GM12878 (cell line): ENCODE results near the gene PLAC8L1. TPM values are rescaled to one million over a fixed set of nuclear protein-coding genes. Genes with fewer than 3 reads are reported as not detected.

Experiments used
- ATAC-seq: fragments of 200-7000 bp; cut with Tn5 transposase; 3 replicates; pipeline ENCODE4 v1.9.1; 2020; ENCODE audit warnings: mild to moderate bottlenecking, moderate library complexity
- BruUV-seq: library from RNA; stranded (reverse); fragments of 400-500 nt; replicated peaks from 2 replicates; lab custom pipeline; 2021; lab: Mats Ljungman, UMichigan
- CTCF ChIA-PET: fragments of 300-600 bp; sonication (Branson Sonifier 250); formaldehyde crosslinking; extraction: SDS; loops from one replicate; lab custom pipeline; 2021; ENCODE audit warnings: inconsistent platforms; lab: Yijun Ruan, JAX
- POLR2A ChIA-PET: fragments of 350-600 bp; formaldehyde crosslinking; extraction: SDS; loops from one replicate; lab custom pipeline; 2021; ENCODE audit warnings: inconsistent platforms; lab: Charles Lee
- RAD21 ChIA-PET: fragments of 300-600 bp; sonication (Branson Sonifier 250); formaldehyde crosslinking; loops from one replicate; lab custom pipeline; 2023; ENCODE audit warnings: antibody characterized with exemption; ENCODE audit not compliant: unreplicated experiment; lab: Charles Lee
- SMC1A ChIA-PET: fragments of 300-600 bp; sonication (Branson Sonifier 250); formaldehyde crosslinking; loops from one replicate; lab custom pipeline; 2023; ENCODE audit not compliant: unreplicated experiment, uncharacterized antibody; lab: Charles Lee
- DNase-seq: peaks from one replicate; pipeline ENCODE4 v3.0.0-alpha.2; 2011; ENCODE audit warnings: low read depth, low spot score
- FAIRE-seq: peaks from 3 replicates; lab custom pipeline; 2011; peaks lifted over from hg19 to GRCh38; lab: Jason Lieb, UNC
- H2AFZ ChIP-seq: 2 replicates; pipeline ENCODE4 v1.6.0; 2011; ENCODE audit warnings: low read depth, low read length, control low read depth; ENCODE audit not compliant: control insufficient read depth
- H3K27ac ChIP-seq: 2 replicates; pipeline ENCODE4 v1.5.1; 2011; ENCODE audit warnings: control low read depth; ENCODE audit not compliant: control insufficient read depth, insufficient read depth
- H3K27me3 ChIP-seq, 2 experiments: replicated peaks in 1 of 2; 2 replicates each; pipeline versions ENCODE4 v1.6.0 to v1.6.1; 2011; ENCODE audit warnings: low read length in 1 of 2; ENCODE audit not compliant: control insufficient read depth in 2 of 2, insufficient read depth in 2 of 2
- H3K36me3 ChIP-seq, 2 experiments: 2 replicates each; pipeline ENCODE4 v1.5.1; 2011; ENCODE audit warnings: low read length in 1 of 2; ENCODE audit not compliant: control insufficient read depth in 2 of 2, insufficient read depth in 2 of 2
- H3K4me1 ChIP-seq: 2 replicates; pipeline ENCODE4 v1.6.1; 2011; ENCODE audit warnings: mild to moderate bottlenecking, low read length, moderate library complexity, mixed read lengths; ENCODE audit not compliant: control insufficient read depth, insufficient read depth
- H3K4me2 ChIP-seq: 2 replicates; pipeline ENCODE4 v1.6.0; 2011; ENCODE audit warnings: control low read depth; ENCODE audit not compliant: control insufficient read depth, insufficient read depth
- H3K4me3 ChIP-seq: fragments of 200-600 bp; sonication (generic); 2 replicates; pipeline ENCODE4 v1.5.1; 2016
- H3K79me2 ChIP-seq: 2 replicates; pipeline ENCODE4 v1.6.0; 2011; ENCODE audit warnings: low read length; ENCODE audit not compliant: control insufficient read depth, insufficient read depth
- H3K9ac ChIP-seq: 2 replicates; pipeline ENCODE4 v1.8.0; 2011; ENCODE audit warnings: low read length, control low read depth, mixed read lengths; ENCODE audit not compliant: control insufficient read depth, insufficient read depth
- H3K9me3 ChIP-seq: replicated peaks from 3 replicates; pipeline ENCODE4 v1.5.1; 2011; ENCODE audit warnings: mild to moderate bottlenecking, low read length; ENCODE audit not compliant: control insufficient read depth, insufficient read depth
- H4K20me1 ChIP-seq: 2 replicates; pipeline ENCODE4 v1.6.0; 2011; ENCODE audit not compliant: control insufficient read depth, insufficient read depth
- ASH2L ChIP-seq: fragments of 300-600, 200-600 bp; sonication (generic); IDR thresholded peaks from 2 replicates; pipeline ENCODE4 v1.6.1; 2017; ENCODE audit warnings: low read depth, mild to moderate bottlenecking, borderline replicate concordance
- GABPA ChIP-seq: IDR thresholded peaks from 2 replicates; pipeline ENCODE4 v1.6.1; 2014; ENCODE audit warnings: antibody characterized with exemption, low read depth, mild to moderate bottlenecking, inconsistent platforms
- IKZF2 ChIP-seq, 2 experiments: fragments of 450-650 bp; IDR thresholded peaks; 2 replicates each; pipeline ENCODE4 v1.6.1; 2017; ENCODE audit warnings: mild to moderate bottlenecking in 2 of 2, moderate library complexity in 2 of 2
- NFIC ChIP-seq: IDR thresholded peaks from 2 replicates; pipeline ENCODE4 v1.6.1; 2012; ENCODE audit warnings: low read depth, mild to moderate bottlenecking, inconsistent platforms, low read length, moderate library complexity
- NR2C2 ChIP-seq: IDR thresholded peaks from 2 replicates; pipeline ENCODE4 v1.6.1; 2011; ENCODE audit warnings: borderline replicate concordance, low read depth; ENCODE audit not compliant: control insufficient read depth, insufficient read length
- RELA ChIP-seq: fragments of 450-650 bp; IDR thresholded peaks from 2 replicates; pipeline ENCODE4 v1.8.0; 2014; ENCODE audit warnings: borderline replicate concordance; ENCODE audit not compliant: partially characterized antibody
- SMAD5 ChIP-seq: IDR thresholded peaks from 2 replicates; pipeline ENCODE4 v1.6.1; 2016; ENCODE audit warnings: antibody characterized with exemption, low read depth
- WGBS: methylation state at CpG from one replicate; pipeline ENCODE4 v1.1.6; 2016; ENCODE audit warnings: low lambda C conversion rate; ENCODE audit not compliant: insufficient replicate concordance, insufficient coverage; ENCODE audit errors: missing lambda C conversion rate; 5-methylcytosine and 5-hydroxymethylcytosine counted together
- in situ Hi-C: fragments of 300-500 bp; cut with MboI; formaldehyde crosslinking; loops from 9 replicates; pipeline ENCODE4 v1.14.3; 2018; ENCODE audit warnings: mixed read lengths
- intact Hi-C: fragments of 100-400 bp; cut with micrococcal nuclease; formaldehyde crosslinking; loops from one replicate; pipeline ENCODE4 v1.14.2; 2022; ENCODE audit not compliant: unreplicated experiment
- polyA plus RNA-seq, 11 experiments: library from polyadenylated mRNA; depleted of rRNA in 4 of 11; unstranded in 6 of 11; stranded (reverse) in 5 of 11; fragments of >200 nt; fragmentation: Nextera tagmentation in 4 of 11; fragmentation: Illumina TruSeq in 1 of 11; extraction: Ambion mirVana in 4 of 11; extraction: Trizol in 1 of 11; gene quantifications; 1 replicate in 1 of 11; 2 replicates in 10 of 11; pipeline versions ENCODE4 v1.2.1 to v1.2.3, GENCODE V29; 2011 to 2016; ENCODE audit warnings: inconsistent platforms in 2 of 11, missing spikeins in 2 of 11, low read depth in 1 of 11
- total RNA-seq, 4 experiments: library from RNA; depleted of rRNA in 3 of 4; stranded (reverse); fragments of >200 nt in 3 of 4; fragmentation: Illumina TruSeq in 1 of 4; extraction: Trizol in 1 of 4; gene quantifications; 2 replicates each; pipeline versions ENCODE4 v1.2.1 to v1.2.3, GENCODE V29; 2013 to 2021
- TF ChIP-seq, protein P1 (sequence below): fragments of 450-650 bp; IDR thresholded peaks from 2 replicates; pipeline ENCODE4 v1.6.1; 2016; ENCODE audit warnings: mild to moderate bottlenecking, moderate library complexity, borderline replicate concordance
- TF ChIP-seq, protein P2 (sequence below): IDR thresholded peaks from 2 replicates; pipeline ENCODE4 v1.6.1; 2012; ENCODE audit warnings: low read length, inconsistent platforms

Gene PLAC8L1
- total and polyA plus RNA-seq, 10 of the 15 experiments (the other 5 are each of a cell fraction or from before 2014, with no cell fraction given), result 0.17 to 0.39 (median 0.24) TPM; not detected in 4

DNA sequence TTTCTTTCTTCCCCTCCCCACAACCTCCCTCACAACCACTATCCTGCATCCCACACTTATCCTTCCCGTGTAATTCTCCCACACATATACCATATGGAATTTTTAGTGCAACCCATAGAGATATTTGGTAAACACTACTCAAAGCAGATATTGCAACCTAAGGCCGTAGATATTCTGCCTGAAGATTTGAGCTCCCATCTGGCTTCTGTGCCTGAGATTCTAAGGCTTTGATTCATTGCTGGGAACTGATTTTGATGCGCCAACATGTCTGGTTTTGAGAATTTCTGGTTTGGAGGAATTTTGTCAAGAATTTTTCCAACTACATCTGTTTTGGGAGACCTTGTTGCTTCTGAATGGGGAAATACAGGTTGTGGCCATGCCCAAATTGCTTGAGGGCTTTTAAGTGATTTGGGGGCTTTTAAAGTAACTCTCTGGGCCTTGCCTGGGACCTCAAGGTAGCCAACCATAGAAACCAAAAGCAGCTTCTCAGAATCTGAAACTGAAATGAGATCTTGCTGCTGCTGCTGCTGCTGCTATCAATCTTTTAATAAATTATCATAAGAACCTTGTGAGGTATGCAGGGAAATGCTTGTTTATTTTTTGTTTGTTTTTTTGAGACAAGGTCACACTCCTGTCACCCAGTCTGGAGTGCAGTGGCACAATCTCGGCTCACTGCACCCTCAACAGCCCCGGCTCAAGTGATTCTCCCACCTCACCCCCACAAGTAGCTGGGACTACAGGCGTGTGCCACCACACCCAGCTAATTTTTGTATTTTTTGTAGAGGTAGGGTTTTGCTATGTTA, 36.2 kb downstream of the PLAC8L1 start:
- Histone ChIP-seq H3K4me1 (peaks cover 20% of the 10 kb centered on the region), H2AFZ (no peak overlapping the region), H3K9ac (no peak overlapping the region), H3K27me3 (no peaks in the 10 kb centered on the region), H3K36me3 (no peaks in the 10 kb centered on the region), H4K20me1 (no peaks in the 10 kb centered on the region), H3K4me3 (peak overlapping the region; percentile 2; the same call in 1 of the 2 replicates), H3K27ac (0 out of 2 replicates have a peak overlapping the region, but pooled peaks have one; percentile 20), H3K4me2 (peak overlapping the region; percentile 63; the same call in 1 of the 2 replicates), H3K79me2 (no peaks in the 10 kb centered on the region), H3K9me3 (no peaks in the 10 kb centered on the region)
- no TSS peak for BruUV-seq
- in situ Hi-C loops, result no loop called here
- ATAC-seq, result peak; percentile 68
- ChIA-PET POLR2A (no interaction called here), CTCF (no interaction called here), RAD21 (no interaction called here), SMC1A (no interaction called here)
- intact Hi-C loops, result no loop called here
- TF ChIP-seq ASH2L (no peak), NFIC (no peak), GABPA (no peak), SMAD5 (no peak), IKZF2 (IDR thresholded peaks at IDR 0.05) (no peak), RELA (no peak), NR2C2 (no peak)
- TF ChIP-seq, protein P1, sequence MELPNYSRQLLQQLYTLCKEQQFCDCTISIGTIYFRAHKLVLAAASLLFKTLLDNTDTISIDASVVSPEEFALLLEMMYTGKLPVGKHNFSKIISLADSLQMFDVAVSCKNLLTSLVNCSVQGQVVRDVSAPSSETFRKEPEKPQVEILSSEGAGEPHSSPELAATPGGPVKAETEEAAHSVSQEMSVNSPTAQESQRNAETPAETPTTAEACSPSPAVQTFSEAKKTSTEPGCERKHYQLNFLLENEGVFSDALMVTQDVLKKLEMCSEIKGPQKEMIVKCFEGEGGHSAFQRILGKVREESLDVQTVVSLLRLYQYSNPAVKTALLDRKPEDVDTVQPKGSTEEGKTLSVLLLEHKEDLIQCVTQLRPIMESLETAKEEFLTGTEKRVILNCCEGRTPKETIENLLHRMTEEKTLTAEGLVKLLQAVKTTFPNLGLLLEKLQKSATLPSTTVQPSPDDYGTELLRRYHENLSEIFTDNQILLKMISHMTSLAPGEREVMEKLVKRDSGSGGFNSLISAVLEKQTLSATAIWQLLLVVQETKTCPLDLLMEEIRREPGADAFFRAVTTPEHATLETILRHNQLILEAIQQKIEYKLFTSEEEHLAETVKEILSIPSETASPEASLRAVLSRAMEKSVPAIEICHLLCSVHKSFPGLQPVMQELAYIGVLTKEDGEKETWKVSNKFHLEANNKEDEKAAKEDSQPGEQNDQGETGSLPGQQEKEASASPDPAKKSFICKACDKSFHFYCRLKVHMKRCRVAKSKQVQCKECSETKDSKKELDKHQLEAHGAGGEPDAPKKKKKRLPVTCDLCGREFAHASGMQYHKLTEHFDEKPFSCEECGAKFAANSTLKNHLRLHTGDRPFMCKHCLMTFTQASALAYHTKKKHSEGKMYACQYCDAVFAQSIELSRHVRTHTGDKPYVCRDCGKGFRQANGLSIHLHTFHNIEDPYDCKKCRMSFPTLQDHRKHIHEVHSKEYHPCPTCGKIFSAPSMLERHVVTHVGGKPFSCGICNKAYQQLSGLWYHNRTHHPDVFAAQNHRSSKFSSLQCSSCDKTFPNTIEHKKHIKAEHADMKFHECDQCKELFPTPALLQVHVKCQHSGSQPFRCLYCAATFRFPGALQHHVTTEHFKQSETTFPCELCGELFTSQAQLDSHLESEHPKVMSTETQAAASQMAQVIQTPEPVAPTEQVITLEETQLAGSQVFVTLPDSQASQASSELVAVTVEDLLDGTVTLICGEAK, result no peak
- TF ChIP-seq, protein P2, sequence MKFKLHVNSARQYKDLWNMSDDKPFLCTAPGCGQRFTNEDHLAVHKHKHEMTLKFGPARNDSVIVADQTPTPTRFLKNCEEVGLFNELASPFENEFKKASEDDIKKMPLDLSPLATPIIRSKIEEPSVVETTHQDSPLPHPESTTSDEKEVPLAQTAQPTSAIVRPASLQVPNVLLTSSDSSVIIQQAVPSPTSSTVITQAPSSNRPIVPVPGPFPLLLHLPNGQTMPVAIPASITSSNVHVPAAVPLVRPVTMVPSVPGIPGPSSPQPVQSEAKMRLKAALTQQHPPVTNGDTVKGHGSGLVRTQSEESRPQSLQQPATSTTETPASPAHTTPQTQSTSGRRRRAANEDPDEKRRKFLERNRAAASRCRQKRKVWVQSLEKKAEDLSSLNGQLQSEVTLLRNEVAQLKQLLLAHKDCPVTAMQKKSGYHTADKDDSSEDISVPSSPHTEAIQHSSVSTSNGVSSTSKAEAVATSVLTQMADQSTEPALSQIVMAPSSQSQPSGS, result no peak
- WGBS, result 75% methylated on average over 6 of the region's 6 CpGs
- peak; percentile 81 for FAIRE-seq
- DNase-seq, result no peak
